DMS114 treated with DMSO at 0.1 percent for 48 hours (cell line): Measurements from ENCODE around the gene TDRD1.
A peak's percentile ranks its signal among the peaks of the same experiment; 100 is the strongest.
"Not testable (repeated sequence)": the region's sequence is repeated elsewhere in the genome, so short reads cannot be mapped to it uniquely, and the experiment has no call there.

Source experiments
- DNase-seq: peaks from one replicate; lab custom pipeline; 2025; ENCODE audit not compliant: unreplicated experiment; lab: John Stamatoyannopoulos, UW

Gene TDRD1

GRCh38 chr10:114179148-114179547 lies at the start of gene TDRD1:
TDRD1 (plus strand) TSS chr10:114179353; CDS start chr10:114187832, 8,479 bp downstream.
- DNase-seq, result no peak

GRCh38 chr10:114131094-114131493 lies 48.1 kb upstream of the TDRD1 start:
- no peak for DNase-seq

- no peak for DNase-seq
These were observed 43.7 kb upstream of the TDRD1 start for GRCh38 chr10:114135476-114135875.

- DNase-seq, result no peak
These were observed 40.6 kb upstream of the TDRD1 start for GRCh38 chr10:114138581-114138980.

- no peak for DNase-seq
These were observed 39.1 kb upstream of the TDRD1 start for GRCh38 chr10:114140036-114140435.

- DNase-seq, result not testable (repeated sequence)
These were observed 38.3 kb upstream of the TDRD1 start for GRCh38 chr10:114140827-114141226.

- DNase-seq, result no peak
These were observed 37.1 kb upstream of the TDRD1 start for GRCh38 chr10:114142018-114142417.

GRCh38 chr10:114143160-114143559 lies 36.0 kb upstream of the TDRD1 start:
- DNase-seq, result no peak

- not testable (repeated sequence) for DNase-seq
These were observed 29.7 kb upstream of the TDRD1 start for GRCh38 chr10:114149476-114149875.

- DNase-seq, result no peak
These were observed 27.7 kb upstream of the TDRD1 start for GRCh38 chr10:114151486-114151885.

- DNase-seq, result no peak
These were observed 27.3 kb upstream of the TDRD1 start for GRCh38 chr10:114151892-114152291.

GRCh38 chr10:114157912-114158311 lies 21.2 kb upstream of the TDRD1 start:
- no peak for DNase-seq

GRCh38 chr10:114163062-114163461 lies 16.1 kb upstream of the TDRD1 start:
- no peak for DNase-seq

- no peak for DNase-seq
These were observed 13.1 kb upstream of the TDRD1 start for GRCh38 chr10:114166043-114166442.

GRCh38 chr10:114166494-114166893 lies 12.7 kb upstream of the TDRD1 start:
- no peak for DNase-seq

- no peak for DNase-seq
These were observed 11.2 kb upstream of the TDRD1 start for GRCh38 chr10:114167985-114168384.

- DNase-seq, result no peak
These were observed 10.6 kb upstream of the TDRD1 start for GRCh38 chr10:114168450-114169009.

- no peak for DNase-seq
These were observed 6.9 kb upstream of the TDRD1 start for GRCh38 chr10:114172216-114172615.

GRCh38 chr10:114172776-114173602 lies 6.2 kb upstream of the TDRD1 start:
- DNase-seq, result no peak

GRCh38 chr10:114173603-114173920 lies 5.6 kb upstream of the TDRD1 start:
- no peak for DNase-seq

GRCh38 chr10:114173921-114174694 lies 5.0 kb upstream of the TDRD1 start, which contains the start of gene CCDC186:
CCDC186 (minus strand) TSS chr10:114174203; CDS start chr10:114163268, 10,935 bp downstream.
- DNase-seq, result peak; percentile 77

GRCh38 chr10:114174695-114175188 lies 4.4 kb upstream of the TDRD1 start:
- DNase-seq, result no peak
